K562 (cell line): ENCODE measurements around the gene PTPRR. TPM values are rescaled to one million over a fixed set of nuclear protein-coding genes. Genes with fewer than 3 reads are reported as not detected.

Experiments
- ATAC-seq: fragments of 200-7000 bp; cut with Tn5 transposase; 3 replicates; pipeline ENCODE4 v1.9.1; 2020; ENCODE audit warnings: moderate library complexity
- BruUV-seq: library from RNA; stranded (reverse); fragments of 400-500 nt; replicated peaks from 2 replicates; lab custom pipeline; 2021; lab: Mats Ljungman, UMichigan
- CTCF ChIA-PET: fragments of 300-600 bp; formaldehyde crosslinking; extraction: SDS; loops from one replicate; lab custom pipeline; 2021; ENCODE audit warnings: low intra/inter-chr PET ratio; lab: Yijun Ruan, JAX
- POLR2A ChIA-PET: fragments of 300-600, 350-650 bp; sonication (Branson Sonifier 250); formaldehyde crosslinking; extraction: SDS; loops from one replicate; lab custom pipeline; 2021; ENCODE audit warnings: antibody characterized with exemption, inconsistent platforms; lab: Yijun Ruan, JAX
- DNase-seq, 4 experiments: peaks; one replicate each; pipeline versions ENCODE4 v3.0.0 to v3.0.0-alpha.2; 2011 to 2018; ENCODE audit warnings: low spot score in 3 of 4, mixed read lengths in 3 of 4; ENCODE audit errors: extremely low read depth in 1 of 4
- FAIRE-seq: peaks from 2 replicates; lab custom pipeline; 2011; peaks lifted over from hg19 to GRCh38; lab: Jason Lieb, UNC
- H2AFZ ChIP-seq: 2 replicates; pipeline ENCODE4 v1.6.0; 2011; ENCODE audit warnings: low read depth, low read length, control low read depth, inconsistent platforms
- H3K27ac ChIP-seq: fragments of 200-600 bp; 3 replicates; pipeline ENCODE4 v1.8.0; 2011; ENCODE audit warnings: low read depth, mild to moderate bottlenecking, control low read depth, inconsistent platforms, low read length, moderate library complexity, mixed read lengths; ENCODE audit errors: extremely low read depth
- H3K27me3 ChIP-seq, 2 experiments: fragments of 300-600 bp in 1 of 2; 2 replicates in 1 of 2; 3 replicates in 1 of 2; pipeline versions ENCODE4 v1.6.0 to v1.8.0; 2011; ENCODE audit warnings: inconsistent platforms in 2 of 2, low read length in 2 of 2, mild to moderate bottlenecking in 1 of 2, mixed read lengths in 1 of 2, moderate library complexity in 1 of 2; ENCODE audit not compliant: control insufficient read depth in 2 of 2, insufficient read depth in 2 of 2
- H3K36me3 ChIP-seq: fragments of 300-600 bp; 3 replicates; pipeline ENCODE4 v1.8.0; 2011; ENCODE audit warnings: mild to moderate bottlenecking, low read length, inconsistent platforms; ENCODE audit not compliant: control insufficient read depth, insufficient read depth
- H3K4me1 ChIP-seq, 2 experiments: fragments of 200-600 bp in 1 of 2; replicated peaks in 1 of 2; 2 replicates in 1 of 2; 3 replicates in 1 of 2; pipeline versions ENCODE4 v1.5.1 to v1.8.0; 2011; ENCODE audit warnings: inconsistent platforms in 2 of 2, low read length in 2 of 2, mild to moderate bottlenecking in 1 of 2, mixed read lengths in 1 of 2, moderate library complexity in 1 of 2; ENCODE audit not compliant: control insufficient read depth in 2 of 2, insufficient read depth in 2 of 2
- H3K4me2 ChIP-seq: 2 replicates; pipeline ENCODE4 v1.6.1; 2011; ENCODE audit warnings: low read length, control low read depth, inconsistent platforms, mixed read lengths; ENCODE audit not compliant: insufficient read depth
- H3K4me3 ChIP-seq: fragments of 200-600 bp; sonication (generic), shearing (Covaris generic); 2 replicates; pipeline ENCODE4 v1.5.1; 2016; ENCODE audit warnings: control low read depth, inconsistent platforms
- H3K79me2 ChIP-seq: fragments of 200-600 bp; 3 replicates; pipeline ENCODE4 v1.8.0; 2011; ENCODE audit warnings: low read length, inconsistent platforms; ENCODE audit not compliant: control insufficient read depth, insufficient read depth
- H3K9ac ChIP-seq, 2 experiments: 2 replicates each; pipeline versions ENCODE4 v1.6.0 to v1.6.1; 2011; ENCODE audit warnings: low read depth in 2 of 2, low read length in 2 of 2, control low read depth in 1 of 2, inconsistent platforms in 1 of 2, mild to moderate bottlenecking in 1 of 2, mixed read lengths in 1 of 2; ENCODE audit not compliant: insufficient read depth in 1 of 2
- H3K9me1 ChIP-seq: one replicate; pipeline ENCODE4 v1.6.0; 2011; ENCODE audit warnings: inconsistent platforms, mild to moderate bottlenecking, low read length, moderate library complexity; ENCODE audit not compliant: control insufficient read depth, insufficient read depth
- H3K9me3 ChIP-seq: replicated peaks from 2 replicates; pipeline ENCODE4 v1.5.1; 2011; ENCODE audit warnings: low read depth, low read length, inconsistent platforms; ENCODE audit not compliant: control insufficient read depth, insufficient read depth
- H4K20me1 ChIP-seq: replicated peaks from 2 replicates; pipeline ENCODE4 v1.6.1; 2011; ENCODE audit warnings: low read length, inconsistent platforms, mixed read lengths; ENCODE audit not compliant: control insufficient read depth, insufficient read depth
- BRF1 ChIP-seq: IDR thresholded peaks from 3 replicates; pipeline ENCODE4 v1.6.1; 2011; ENCODE audit warnings: borderline replicate concordance, mild to moderate bottlenecking; ENCODE audit not compliant: insufficient read length; ENCODE audit errors: extremely low read depth
- CTCF ChIP-seq, 3 experiments: IDR thresholded peaks in 2 of 3; conservative IDR thresholded peaks in 1 of 3; 2 replicates each; pipeline ENCODE4 v1.5.1; 2011 to 2012; ENCODE audit warnings: low read length in 3 of 3, mild to moderate bottlenecking in 3 of 3, control low read depth in 2 of 3, improper control_type of control experiment in 1 of 3, inconsistent platforms in 1 of 3, low read depth in 1 of 3, mixed read lengths in 1 of 3, moderate library complexity in 1 of 3; ENCODE audit not compliant: insufficient read depth in 2 of 3
- MAX ChIP-seq: sonication (generic); formaldehyde crosslinking; IDR thresholded peaks from 2 replicates; pipeline ENCODE4 v1.9.0; 2022; ENCODE audit warnings: mild to moderate bottlenecking, missing genetic modification reagents
- RAD21 ChIP-seq, 2 experiments: fragments of 250-450 bp in 1 of 2; fragments of 450-650 bp in 1 of 2; sonication (Bioruptor Pico) in 1 of 2; formaldehyde crosslinking in 1 of 2; IDR thresholded peaks in 1 of 2; conservative IDR thresholded peaks in 1 of 2; 2 replicates each; pipeline versions ENCODE4 v1.4.0 to v1.8.0; 2020 to 2022; ENCODE audit warnings: mild to moderate bottlenecking in 2 of 2, moderate library complexity in 1 of 2
- SRSF7 ChIP-seq: fragments of 200-400 bp; formaldehyde crosslinking; optimal IDR thresholded peaks from 2 replicates; pipeline ENCODE3; 2017; ENCODE audit warnings: mild to moderate bottlenecking, low read depth, low read length
- ZMIZ1 ChIP-seq, 2 experiments: fragments of 150-350 bp in 1 of 2; IDR thresholded peaks; 2 replicates each; pipeline ENCODE4 v1.6.1; 2012 to 2016; ENCODE audit warnings: low read depth in 2 of 2, low read length in 2 of 2, mild to moderate bottlenecking in 1 of 2, moderate library complexity in 1 of 2
- WGBS: fragments of 100-300 bp; shearing (Covaris generic); methylation state at CpG from one replicate; pipeline ENCODE4 v1.1.6; 2016; ENCODE audit warnings: low coverage, mixed read lengths; ENCODE audit not compliant: insufficient coverage; ENCODE audit errors: missing lambda C conversion rate; 5-methylcytosine and 5-hydroxymethylcytosine counted together
- in situ Hi-C: fragments of 300-500 bp; cut with MboI; formaldehyde crosslinking; loops from 4 replicates; pipeline ENCODE4 v1.15.0; 2018; ENCODE audit warnings: inconsistent platforms, mixed read lengths
- intact Hi-C: fragments of 100-400 bp; cut with micrococcal nuclease; formaldehyde crosslinking; loops from 2 replicates; pipeline ENCODE4 v1.14.2; 2022
- polyA plus RNA-seq, 8 experiments: library from polyadenylated mRNA; depleted of rRNA in 4 of 8; stranded (reverse) in 5 of 8; unstranded in 3 of 8; fragments of >200 nt; fragmentation: Nextera tagmentation in 2 of 8; fragmentation: Illumina TruSeq in 1 of 8; extraction: Ambion mirVana in 2 of 8; extraction: Trizol in 1 of 8; gene quantifications; 2 replicates each; pipeline versions ENCODE4 v1.2.1 to v1.2.3, GENCODE V29; 2011 to 2014; ENCODE audit warnings: inconsistent platforms in 1 of 8, missing spikeins in 1 of 8
- total RNA-seq, 7 experiments: library from RNA; depleted of rRNA in 6 of 7; stranded (reverse); fragments of >200 nt in 6 of 7; fragmentation: Illumina TruSeq in 2 of 7; extraction: Trizol in 2 of 7; gene quantifications; 2 replicates each; pipeline versions ENCODE4 v1.2.1 to v1.2.3, GENCODE V29; 2011 to 2021; ENCODE audit warnings: low replicate concordance in 1 of 7

Gene PTPRR
- total and polyA plus RNA-seq, 9 of the 15 experiments (the other 6 are each of a cell fraction or from before 2014, with no cell fraction given): 6.6 to 41.7 (median 12.3) TPM

- ChIA-PET POLR2A (no interaction called here), CTCF (no interaction called here)
- WGBS: 68% methylated on average over 2 of the region's 2 CpGs
- TF ChIP-seq MAX (no peak), RAD21 (CRISPR knock-in tag; conservative IDR thresholded peaks at IDR 0.05 in 1 of 2, IDR thresholded peaks at IDR 0.05 in 1 of 2) (peak in 1 of 2 experiments; percentile 62; a peak in 2 of 4 replicates), SRSF7 (no peak), BRF1 (no peak), ZMIZ1 (IDR thresholded peaks at IDR 0.05; ENCODE audit: low read depth in 2 of 2, low read length in 2 of 2) (no peak), CTCF (IDR thresholded peaks at IDR 0.05 in 2 of 3, conservative IDR thresholded peaks at IDR 0.05 in 1 of 3; ENCODE audit: insufficient read depth in 2 of 3, low read depth in 1 of 3, low read length in 3 of 3) (peak; percentile 35 to 44 (median 44))
- no TSS peak for BruUV-seq
- no peak overlapping the region for H3K4me3 ChIP-seq
- H3K4me2 ChIP-seq: no peak overlapping the region
- H3K27me3 ChIP-seq: no peaks in the 10 kb centered on the region
- no peaks in the 10 kb centered on the region for H3K9me1 ChIP-seq
- FAIRE-seq: no peak
- intact Hi-C loops: loop anchor here (5.0 kb wide), 1 partner anchor 822 kb away; no protein-coding TSS in a partner anchor
- H3K36me3 ChIP-seq: no peaks in the 10 kb centered on the region
- no peaks in the 10 kb centered on the region; a peak in 1 of 5 replicates for H3K4me1 ChIP-seq
- in situ Hi-C loops: no loop called here
- no peak overlapping the region for H2AFZ ChIP-seq
- H3K27ac ChIP-seq: no peak overlapping the region
- H3K9me3 ChIP-seq: no peaks in the 10 kb centered on the region
- no peaks in the 10 kb centered on the region for H4K20me1 ChIP-seq
- DNase-seq: peak in 2 of 4 experiments; percentile 16 to 26
- peak; percentile 73 for ATAC-seq
- no peak overlapping the region for H3K9ac ChIP-seq
- no peaks in the 10 kb centered on the region for H3K79me2 ChIP-seq
Measured at GRCh38 chr12:70724444-70724843, 196.1 kb downstream of the PTPRR start.
